SIG-M5 treated with dmso at 0.1 percent for 504 hours (cell line): ENCODE results near the gene ADAM8.

Experiments used
- DNase-seq: peaks from one replicate; lab custom pipeline; 2025; ENCODE audit not compliant: unreplicated experiment; lab: John Stamatoyannopoulos, UW

Gene ADAM8

GRCh38 chr10:133309100-133309719 lies 32.5 kb upstream of the ADAM8 start:
- peak; percentile 62 for DNase-seq

GRCh38 chr10:133308421-133309099 lies 31.9 kb upstream of the ADAM8 start, which contains the start of the genes TUBGCP2 and ZNF511:
Gene TUBGCP2, minus strand, starts transcription at chr10:133308872. Its CDS starts 5,931 bp downstream, at chr10:133302941.
Gene ZNF511, plus strand, starts transcription at chr10:133308914. Its CDS starts 30 bp downstream, at chr10:133308944.
- DNase-seq: peak; percentile 52

GRCh38 chr10:133307776-133308420 lies 31.2 kb upstream of the ADAM8 start:
- peak; percentile 63 for DNase-seq

GRCh38 chr10:133306941-133307379 lies 30.3 kb upstream of the ADAM8 start:
- no peak for DNase-seq

- no peak for DNase-seq
Measured at GRCh38 chr10:133306097-133306476, 29.4 kb upstream of the ADAM8 start.

- DNase-seq: no peak
Measured at GRCh38 chr10:133303206-133303605, 26.5 kb upstream of the ADAM8 start.

- DNase-seq: no peak
Measured at GRCh38 chr10:133302230-133302629, 25.6 kb upstream of the ADAM8 start.

GRCh38 chr10:133299738-133300137 lies 23.1 kb upstream of the ADAM8 start:
- DNase-seq: no peak

- no peak for DNase-seq
Measured at GRCh38 chr10:133299224-133299623, 22.6 kb upstream of the ADAM8 start.

- no peak for DNase-seq
Measured at GRCh38 chr10:133298466-133298865, 21.8 kb upstream of the ADAM8 start.

- DNase-seq: no peak
Measured at GRCh38 chr10:133297504-133297903, 20.8 kb upstream of the ADAM8 start.

- DNase-seq: no peak
Measured at GRCh38 chr10:133295426-133296320, 19.0 kb upstream of the ADAM8 start.

GRCh38 chr10:133294189-133294588 lies 17.5 kb upstream of the ADAM8 start:
- DNase-seq: no peak

GRCh38 chr10:133293810-133294119 lies 17.1 kb upstream of the ADAM8 start:
- DNase-seq: no peak

- DNase-seq: peak; percentile 12
Measured at GRCh38 chr10:133292919-133293809, 16.5 kb upstream of the ADAM8 start.

GRCh38 chr10:133289761-133290160 lies 13.1 kb upstream of the ADAM8 start:
- DNase-seq: no peak

GRCh38 chr10:133287832-133288500 lies 11.3 kb upstream of the ADAM8 start:
- DNase-seq: no peak

GRCh38 chr10:133286366-133286765 lies 9.7 kb upstream of the ADAM8 start:
- no peak for DNase-seq

GRCh38 chr10:133285217-133285616 lies 8.5 kb upstream of the ADAM8 start:
- DNase-seq: no peak

- DNase-seq: no peak
Measured at GRCh38 chr10:133283931-133284330, 7.3 kb upstream of the ADAM8 start.
